ENCODE data around the gene SPATA31C1. TPM values are rescaled to one million over a fixed set of nuclear protein-coding genes. Genes with fewer than 3 reads are reported as not detected.
"Not testable (repeated sequence)": the region's sequence is repeated elsewhere in the genome, so short reads cannot be mapped to it uniquely, and the experiment has no call there.

Gene SPATA31C1
- total RNA-seq (2021) (not detected in 3 replicates), Bru-seq, nascent RNA (not detected)
- long read RNA-seq, experiment 1 = 0 reads
- long read RNA-seq, experiment 2 = 0 reads
- long read RNA-seq, experiment 3 = 0 reads

- H3K9me3 Mint-ChIP-seq; H3K4me1 Mint-ChIP-seq; H3K36me3 Mint-ChIP-seq; DNase-seq (ENCODE audit: low spot score); CTCF ChIA-PET; POLR2A ChIA-PET; H3K27ac Mint-ChIP-seq; ATAC-seq; H3K4me3 Mint-ChIP-seq; H3K27me3 Mint-ChIP-seq (ENCODE audit: low read depth): not testable (repeated sequence)
Measured at GRCh38 chr9:87917662-87918061, at the start of gene SPATA31C1. Gene SPATA31C1, plus strand, starts transcription at chr9:87917962.

- ATAC-seq (no peak), DNase-seq (ENCODE audit: low spot score) (no peak)
- H3K4me3 Mint-ChIP-seq = no peak overlapping the region
- peaks cover 6% of the 10 kb centered on the region for H3K9me3 Mint-ChIP-seq
- H3K27ac Mint-ChIP-seq = no peak overlapping the region
- peaks cover 12% of the 10 kb centered on the region for H3K4me1 Mint-ChIP-seq
- CTCF ChIA-PET = no interaction called here
- POLR2A ChIA-PET = no interaction called here
- no peaks in the 10 kb centered on the region for H3K36me3 Mint-ChIP-seq
- no peaks in the 10 kb centered on the region for H3K27me3 Mint-ChIP-seq (ENCODE audit: low read depth)
- TF ChIP-seq ZNF425 (CRISPR knock-in tag; conservative IDR thresholded peaks at IDR 0.05) (no peak), FOXK1 (CRISPR knock-in tag; IDR thresholded peaks at IDR 0.05) (no peak), SMAD3 (CRISPR knock-in tag; IDR thresholded peaks at IDR 0.05; ENCODE audit: borderline replicate concordance) (no peak), ERG (CRISPR knock-in tag; IDR thresholded peaks at IDR 0.05) (no peak), CDX4 (CRISPR knock-in tag; IDR thresholded peaks at IDR 0.05; ENCODE audit: borderline replicate concordance) (no peak), CBFB (CRISPR knock-in tag; IDR thresholded peaks at IDR 0.05; ENCODE audit: low read depth) (no peak), IRF2 (CRISPR knock-in tag; IDR thresholded peaks at IDR 0.05; ENCODE audit: borderline replicate concordance, low read depth) (no peak), ZNF532 (CRISPR knock-in tag; IDR thresholded peaks at IDR 0.05; ENCODE audit: borderline replicate concordance) (no peak), NFATC4 (CRISPR knock-in tag; IDR thresholded peaks at IDR 0.05) (no peak), ATF6 (CRISPR knock-in tag; IDR thresholded peaks at IDR 0.05) (no peak), TEAD1 (CRISPR knock-in tag; IDR thresholded peaks at IDR 0.05) (no peak), MLX (CRISPR knock-in tag; IDR thresholded peaks at IDR 0.05) (no peak), ARID4B (CRISPR knock-in tag; IDR thresholded peaks at IDR 0.05; ENCODE audit: borderline replicate concordance) (no peak), E2F4 (CRISPR knock-in tag; IDR thresholded peaks at IDR 0.05; ENCODE audit: borderline replicate concordance, low read depth) (no peak), MAX (CRISPR knock-in tag; IDR thresholded peaks at IDR 0.05) (no peak), ATF3 (CRISPR knock-in tag; conservative IDR thresholded peaks at IDR 0.05) (no peak)
Measured at GRCh38 chr9:87868175-87868574, 49.6 kb upstream of the SPATA31C1 start.

Data from WTC11 (cell line).